Measurements from ENCODE around the gene RASD2.

GRCh38 chr22:35498026-35498800, 42.4 kb upstream of the RASD2 start:
- TF ChIP-seq YY1 (IDR thresholded peaks at IDR 0.05; ENCODE audit: extremely low read depth, insufficient replicate concordance, low read depth, low read length) (no peak), CTCF (IDR thresholded peaks at IDR 0.05 in 2 of 3, conservative IDR thresholded peaks at IDR 0.05 in 1 of 3; ENCODE audit: borderline replicate concordance in 1 of 3, insufficient read depth in 1 of 3, low read depth in 2 of 3, low read length in 2 of 3) (no peak), POLR2A (IDR thresholded peaks at IDR 0.05; ENCODE audit: borderline replicate concordance, extremely low read depth, insufficient read depth, insufficient read length) (no peak), CEBPB (IDR thresholded peaks at IDR 0.05; ENCODE audit: low read depth) (no peak), FOSL1 (IDR thresholded peaks at IDR 0.05; ENCODE audit: low read depth) (no peak), EZH2 (IDR thresholded peaks at IDR 0.05) (no peak), RAD21 (IDR thresholded peaks at IDR 0.05; ENCODE audit: low read depth) (no peak), EZH2phosphoT487 (IDR thresholded peaks at IDR 0.05; ENCODE audit: borderline replicate concordance) (no peak), POLR2AphosphoS5 (IDR thresholded peaks at IDR 0.05; ENCODE audit: low read depth, low read length) (no peak), SRF (IDR thresholded peaks at IDR 0.05; ENCODE audit: low read depth) (no peak), ZNF274 (IDR thresholded peaks at IDR 0.05; ENCODE audit: low read depth, low read length) (no peak)
- TF ChIP-seq, protein P1, sequence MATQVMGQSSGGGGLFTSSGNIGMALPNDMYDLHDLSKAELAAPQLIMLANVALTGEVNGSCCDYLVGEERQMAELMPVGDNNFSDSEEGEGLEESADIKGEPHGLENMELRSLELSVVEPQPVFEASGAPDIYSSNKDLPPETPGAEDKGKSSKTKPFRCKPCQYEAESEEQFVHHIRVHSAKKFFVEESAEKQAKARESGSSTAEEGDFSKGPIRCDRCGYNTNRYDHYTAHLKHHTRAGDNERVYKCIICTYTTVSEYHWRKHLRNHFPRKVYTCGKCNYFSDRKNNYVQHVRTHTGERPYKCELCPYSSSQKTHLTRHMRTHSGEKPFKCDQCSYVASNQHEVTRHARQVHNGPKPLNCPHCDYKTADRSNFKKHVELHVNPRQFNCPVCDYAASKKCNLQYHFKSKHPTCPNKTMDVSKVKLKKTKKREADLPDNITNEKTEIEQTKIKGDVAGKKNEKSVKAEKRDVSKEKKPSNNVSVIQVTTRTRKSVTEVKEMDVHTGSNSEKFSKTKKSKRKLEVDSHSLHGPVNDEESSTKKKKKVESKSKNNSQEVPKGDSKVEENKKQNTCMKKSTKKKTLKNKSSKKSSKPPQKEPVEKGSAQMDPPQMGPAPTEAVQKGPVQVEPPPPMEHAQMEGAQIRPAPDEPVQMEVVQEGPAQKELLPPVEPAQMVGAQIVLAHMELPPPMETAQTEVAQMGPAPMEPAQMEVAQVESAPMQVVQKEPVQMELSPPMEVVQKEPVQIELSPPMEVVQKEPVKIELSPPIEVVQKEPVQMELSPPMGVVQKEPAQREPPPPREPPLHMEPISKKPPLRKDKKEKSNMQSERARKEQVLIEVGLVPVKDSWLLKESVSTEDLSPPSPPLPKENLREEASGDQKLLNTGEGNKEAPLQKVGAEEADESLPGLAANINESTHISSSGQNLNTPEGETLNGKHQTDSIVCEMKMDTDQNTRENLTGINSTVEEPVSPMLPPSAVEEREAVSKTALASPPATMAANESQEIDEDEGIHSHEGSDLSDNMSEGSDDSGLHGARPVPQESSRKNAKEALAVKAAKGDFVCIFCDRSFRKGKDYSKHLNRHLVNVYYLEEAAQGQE (IDR thresholded peaks at IDR 0.05; ENCODE audit: low read depth): no peak
- TF ChIP-seq, protein P2, sequence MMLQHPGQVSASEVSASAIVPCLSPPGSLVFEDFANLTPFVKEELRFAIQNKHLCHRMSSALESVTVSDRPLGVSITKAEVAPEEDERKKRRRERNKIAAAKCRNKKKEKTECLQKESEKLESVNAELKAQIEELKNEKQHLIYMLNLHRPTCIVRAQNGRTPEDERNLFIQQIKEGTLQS (IDR thresholded peaks at IDR 0.05): no peak

Measured in HCT116 (cell line).